HepG2 (cell line): ENCODE results near the gene KIF3C. TPM values are rescaled to one million over a fixed set of nuclear protein-coding genes. Genes with fewer than 3 reads are reported as not detected.

Experiments used
- E2F2 ChIP-seq: sonication (generic); formaldehyde crosslinking; IDR thresholded peaks from 2 replicates; pipeline ENCODE4 v1.4.0; 2020; ENCODE audit warnings: missing genetic modification reagents, borderline replicate concordance
- FOSL1 ChIP-seq: sonication (generic); formaldehyde crosslinking; IDR thresholded peaks from 2 replicates; pipeline ENCODE4 v1.9.0; 2021; ENCODE audit warnings: missing genetic modification reagents, borderline replicate concordance
- JUND ChIP-seq: sonication (generic); formaldehyde crosslinking; IDR thresholded peaks from 2 replicates; pipeline ENCODE4 v1.8.0; 2022; ENCODE audit warnings: mild to moderate bottlenecking, missing genetic modification reagents
- KDM5B ChIP-seq: sonication (generic); formaldehyde crosslinking; IDR thresholded peaks from 2 replicates; pipeline ENCODE4 v1.4.0; 2020; ENCODE audit warnings: missing genetic modification reagents, mild to moderate bottlenecking, borderline replicate concordance
- PHF21A ChIP-seq: sonication (generic); formaldehyde crosslinking; IDR thresholded peaks from 2 replicates; pipeline ENCODE4 v1.5.0; 2020; ENCODE audit warnings: mild to moderate bottlenecking, missing genetic modification reagents
- TBX2 ChIP-seq: sonication (generic); formaldehyde crosslinking; IDR thresholded peaks from 2 replicates; pipeline ENCODE4 v1.5.0; 2020; ENCODE audit warnings: missing genetic modification reagents, mild to moderate bottlenecking, borderline replicate concordance
- TP53 ChIP-seq: sonication (generic); formaldehyde crosslinking; conservative IDR thresholded peaks from 2 replicates; pipeline ENCODE4 v1.4.0; 2020; ENCODE audit warnings: missing genetic modification reagents
- ZNF12 ChIP-seq: sonication (generic); formaldehyde crosslinking; IDR thresholded peaks from 2 replicates; pipeline ENCODE4 v1.5.0; 2020; ENCODE audit warnings: missing genetic modification reagents
- ZNF160 ChIP-seq: sonication (generic); formaldehyde crosslinking; IDR thresholded peaks from 2 replicates; pipeline ENCODE4 v1.8.0; 2022; ENCODE audit warnings: mild to moderate bottlenecking, inconsistent platforms, missing genetic modification reagents
- ZNF513 ChIP-seq: sonication (generic); formaldehyde crosslinking; conservative IDR thresholded peaks from 2 replicates; pipeline ENCODE4 v1.5.0; 2020; ENCODE audit warnings: missing genetic modification reagents
- ZNF605 ChIP-seq: sonication (generic); formaldehyde crosslinking; IDR thresholded peaks from 2 replicates; pipeline ENCODE4 v1.8.0; 2022; ENCODE audit warnings: mild to moderate bottlenecking, missing genetic modification reagents
- ZNF740 ChIP-seq: sonication (generic); formaldehyde crosslinking; IDR thresholded peaks from 2 replicates; pipeline ENCODE4 v1.4.0; 2020; ENCODE audit warnings: missing genetic modification reagents
- polyA plus RNA-seq, 8 experiments: library from polyadenylated mRNA; depleted of rRNA in 3 of 8; stranded (reverse) in 7 of 8; unstranded in 1 of 8; fragments of >200 nt; fragmentation: Illumina TruSeq in 4 of 8; extraction: Trizol in 4 of 8; gene quantifications; 2 replicates each; pipeline versions ENCODE4 v1.2.1 to v1.2.3, GENCODE V29; 2011 to 2016; ENCODE audit warnings: low read depth in 4 of 8, missing spikeins in 1 of 8, mixed read lengths in 1 of 8; ENCODE audit not compliant: insufficient read depth in 1 of 8
- total RNA-seq, 5 experiments: library from RNA; depleted of rRNA; stranded (reverse); fragments of >200 nt; fragmentation: Illumina TruSeq; extraction: Trizol; gene quantifications; 2 replicates each; pipeline ENCODE4 v1.2.3, GENCODE V29; 2016; ENCODE audit warnings: low read depth in 1 of 5
- TF ChIP-seq, protein P1 (sequence below), 2 experiments: sonication (generic) in 1 of 2; formaldehyde crosslinking in 1 of 2; IDR thresholded peaks; 2 replicates each; pipeline versions ENCODE4 v1.4.0 to v1.6.1; 2016 to 2020; ENCODE audit warnings: borderline replicate concordance in 1 of 2, low read depth in 1 of 2, mild to moderate bottlenecking in 1 of 2, missing genetic modification reagents in 1 of 2
- TF ChIP-seq, protein P2 (sequence below): sonication (generic); formaldehyde crosslinking; IDR thresholded peaks from 2 replicates; pipeline ENCODE4 v1.8.1; 2022; ENCODE audit warnings: low read depth, mild to moderate bottlenecking, missing genetic modification reagents

Gene KIF3C
- total and polyA plus RNA-seq, 2 of the 13 experiments (the other 11 are each of a cell fraction or from before 2014, with no cell fraction given): 3.6 to 4.9 TPM

DNA sequence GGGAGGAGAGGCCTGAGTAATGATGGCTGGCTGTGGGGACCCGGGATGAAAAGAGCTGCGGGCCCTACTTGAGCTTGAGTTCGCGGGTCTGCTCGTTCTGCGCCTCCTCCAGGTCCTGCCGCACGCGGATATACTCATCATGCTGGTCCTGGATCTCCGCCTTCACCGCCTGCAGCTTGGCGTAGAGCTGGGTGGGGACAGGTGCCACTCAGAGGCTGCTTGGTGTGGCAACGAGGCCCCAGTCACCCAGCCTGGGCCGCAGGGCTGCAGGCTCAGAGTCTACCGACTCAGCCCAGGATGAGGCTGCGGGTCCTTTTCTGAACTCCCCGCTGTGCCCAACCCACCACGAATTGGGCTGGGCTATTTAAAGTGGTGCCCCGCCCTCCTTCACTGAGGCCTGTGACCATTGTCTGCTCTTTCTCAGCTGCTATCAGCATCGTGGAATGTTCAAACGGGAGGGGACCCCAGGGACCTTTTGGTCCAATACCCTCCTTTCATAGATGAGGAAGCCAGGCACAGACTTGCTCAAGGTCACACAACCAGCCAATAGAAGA lies 28.0 kb downstream of the KIF3C start (continued):
- TF ChIP-seq ZNF513 (no peak), TBX2 (CRISPR knock-in tag) (peak; percentile 40; the same call in 1 of the 2 replicates), ZNF160 (no peak), KDM5B (CRISPR knock-in tag) (peak; percentile 59; the same call in 1 of the 2 replicates), JUND (CRISPR knock-in tag) (no peak), ZNF605 (CRISPR knock-in tag) (peak; percentile 81), E2F2 (no peak), ZNF12 (no peak), PHF21A (CRISPR knock-in tag) (peak; percentile 31; the same call in 1 of the 2 replicates), TP53 (CRISPR knock-in tag) (no peak), ZNF740 (no peak), FOSL1 (CRISPR knock-in tag) (no peak)
- TF ChIP-seq, protein P1, sequence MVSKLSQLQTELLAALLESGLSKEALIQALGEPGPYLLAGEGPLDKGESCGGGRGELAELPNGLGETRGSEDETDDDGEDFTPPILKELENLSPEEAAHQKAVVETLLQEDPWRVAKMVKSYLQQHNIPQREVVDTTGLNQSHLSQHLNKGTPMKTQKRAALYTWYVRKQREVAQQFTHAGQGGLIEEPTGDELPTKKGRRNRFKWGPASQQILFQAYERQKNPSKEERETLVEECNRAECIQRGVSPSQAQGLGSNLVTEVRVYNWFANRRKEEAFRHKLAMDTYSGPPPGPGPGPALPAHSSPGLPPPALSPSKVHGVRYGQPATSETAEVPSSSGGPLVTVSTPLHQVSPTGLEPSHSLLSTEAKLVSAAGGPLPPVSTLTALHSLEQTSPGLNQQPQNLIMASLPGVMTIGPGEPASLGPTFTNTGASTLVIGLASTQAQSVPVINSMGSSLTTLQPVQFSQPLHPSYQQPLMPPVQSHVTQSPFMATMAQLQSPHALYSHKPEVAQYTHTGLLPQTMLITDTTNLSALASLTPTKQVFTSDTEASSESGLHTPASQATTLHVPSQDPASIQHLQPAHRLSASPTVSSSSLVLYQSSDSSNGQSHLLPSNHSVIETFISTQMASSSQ (IDR thresholded peaks at IDR 0.05; ENCODE audit: low read depth): no peak
- TF ChIP-seq, protein P1 (CRISPR knock-in tag; IDR thresholded peaks at IDR 0.05; ENCODE audit: borderline replicate concordance): no peak
- TF ChIP-seq, protein P2, sequence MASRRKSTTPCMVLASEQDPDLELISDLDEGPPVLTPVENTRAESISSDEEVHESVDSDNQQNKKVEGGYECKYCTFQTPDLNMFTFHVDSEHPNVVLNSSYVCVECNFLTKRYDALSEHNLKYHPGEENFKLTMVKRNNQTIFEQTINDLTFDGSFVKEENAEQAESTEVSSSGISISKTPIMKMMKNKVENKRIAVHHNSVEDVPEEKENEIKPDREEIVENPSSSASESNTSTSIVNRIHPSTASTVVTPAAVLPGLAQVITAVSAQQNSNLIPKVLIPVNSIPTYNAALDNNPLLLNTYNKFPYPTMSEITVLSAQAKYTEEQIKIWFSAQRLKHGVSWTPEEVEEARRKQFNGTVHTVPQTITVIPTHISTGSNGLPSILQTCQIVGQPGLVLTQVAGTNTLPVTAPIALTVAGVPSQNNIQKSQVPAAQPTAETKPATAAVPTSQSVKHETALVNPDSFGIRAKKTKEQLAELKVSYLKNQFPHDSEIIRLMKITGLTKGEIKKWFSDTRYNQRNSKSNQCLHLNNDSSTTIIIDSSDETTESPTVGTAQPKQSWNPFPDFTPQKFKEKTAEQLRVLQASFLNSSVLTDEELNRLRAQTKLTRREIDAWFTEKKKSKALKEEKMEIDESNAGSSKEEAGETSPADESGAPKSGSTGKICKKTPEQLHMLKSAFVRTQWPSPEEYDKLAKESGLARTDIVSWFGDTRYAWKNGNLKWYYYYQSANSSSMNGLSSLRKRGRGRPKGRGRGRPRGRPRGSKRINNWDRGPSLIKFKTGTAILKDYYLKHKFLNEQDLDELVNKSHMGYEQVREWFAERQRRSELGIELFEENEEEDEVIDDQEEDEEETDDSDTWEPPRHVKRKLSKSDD: no peak
